Measurements from ENCODE around the gene KLF11. TPM values are rescaled to one million over a fixed set of nuclear protein-coding genes. Genes with fewer than 3 reads are reported as not detected.

The KLF11 gene
- total RNA-seq, 1 experiment from 2014 or later = 10.9 TPM

DNA sequence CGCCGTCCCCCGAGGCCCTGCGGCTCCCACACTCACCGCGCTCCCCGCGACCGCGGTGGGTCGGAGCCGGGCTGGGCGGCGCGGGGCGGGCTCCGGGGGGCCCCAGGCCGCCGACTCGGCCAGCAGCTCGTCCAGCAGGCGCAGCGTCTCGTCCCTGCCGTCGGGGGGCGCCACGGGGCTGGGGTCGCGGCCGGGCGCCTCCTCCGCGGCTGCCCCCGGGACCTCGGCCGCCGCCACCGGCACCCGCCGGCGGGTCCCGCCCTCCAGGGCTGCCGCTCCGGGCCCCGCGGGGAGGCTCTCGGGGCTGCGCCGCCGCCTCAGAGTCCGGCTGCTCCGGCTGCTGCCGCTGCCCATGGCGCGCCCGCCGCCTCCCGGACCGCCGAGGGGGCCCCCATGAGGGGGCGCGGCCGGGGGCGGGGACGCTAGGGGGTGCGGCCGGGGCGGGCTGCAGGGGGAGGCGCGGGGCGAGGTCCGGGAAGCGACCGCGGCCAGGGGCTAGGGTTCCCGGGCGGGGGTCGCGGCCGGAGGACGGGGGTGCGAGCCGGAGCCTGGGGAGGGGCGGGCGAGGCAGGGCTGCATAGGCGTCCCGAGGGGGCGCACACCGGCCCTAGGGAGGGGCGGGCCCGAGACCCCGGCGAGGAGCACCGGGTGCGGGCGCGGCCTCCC lies 36.7 kb downstream of the KLF11 start, which contains the start of gene CYS1:
Gene CYS1 (minus strand): TSS at position 542 of the 666 bp plus-strand sequence. CDS start 188 bp downstream, at position 354.
- Histone ChIP-seq H4K20me1 (ENCODE audit: insufficient read depth) (no peaks in the 10 kb centered on the region), H3K9me3 (ENCODE audit: insufficient read depth, low read depth) (no peaks in the 10 kb centered on the region), H3K27ac (no peak within 1 kb of the TSS), H3K79me2 (ENCODE audit: low read depth) (no peaks in the 10 kb centered on the region), H3K4me1 (replicated peaks; ENCODE audit: insufficient read depth) (0 out of 2 replicates have a peak, but pooled peaks cover 5% of the 10 kb centered on the region), H3K9me2 (ENCODE audit: insufficient read depth) (no peaks in the 10 kb centered on the region), H3F3A (ENCODE audit: insufficient read depth, low read depth) (peaks cover 17% of the 10 kb centered on the region), H3K36me3 (ENCODE audit: low read depth) (no peaks in the 10 kb centered on the region), H3K4me2 (peak within 1 kb of the TSS; percentile 85), H3K4me3 (peak within 1 kb of the TSS; percentile 57; the same call in 1 of the 2 replicates), H3K27me3 (ENCODE audit: insufficient read depth, low read depth) (peaks cover 44% of the 10 kb centered on the region), H2AFZ (peak within 1 kb of the TSS; percentile 57; the same call in 1 of the 2 replicates)
- CTCF ChIA-PET = no interaction called here
- intact Hi-C loops (cut with micrococcal nuclease; ENCODE audit: unreplicated experiment) = no loop called here
- peak in 1 of 2 experiments; percentile 51 for DNase-seq
- no TSS peak for BruUV-seq (replicated peaks)
- TF ChIP-seq EZH2 (IDR thresholded peaks at IDR 0.05; ENCODE audit: low read depth) = no peak
- TF ChIP-seq, protein P1, sequence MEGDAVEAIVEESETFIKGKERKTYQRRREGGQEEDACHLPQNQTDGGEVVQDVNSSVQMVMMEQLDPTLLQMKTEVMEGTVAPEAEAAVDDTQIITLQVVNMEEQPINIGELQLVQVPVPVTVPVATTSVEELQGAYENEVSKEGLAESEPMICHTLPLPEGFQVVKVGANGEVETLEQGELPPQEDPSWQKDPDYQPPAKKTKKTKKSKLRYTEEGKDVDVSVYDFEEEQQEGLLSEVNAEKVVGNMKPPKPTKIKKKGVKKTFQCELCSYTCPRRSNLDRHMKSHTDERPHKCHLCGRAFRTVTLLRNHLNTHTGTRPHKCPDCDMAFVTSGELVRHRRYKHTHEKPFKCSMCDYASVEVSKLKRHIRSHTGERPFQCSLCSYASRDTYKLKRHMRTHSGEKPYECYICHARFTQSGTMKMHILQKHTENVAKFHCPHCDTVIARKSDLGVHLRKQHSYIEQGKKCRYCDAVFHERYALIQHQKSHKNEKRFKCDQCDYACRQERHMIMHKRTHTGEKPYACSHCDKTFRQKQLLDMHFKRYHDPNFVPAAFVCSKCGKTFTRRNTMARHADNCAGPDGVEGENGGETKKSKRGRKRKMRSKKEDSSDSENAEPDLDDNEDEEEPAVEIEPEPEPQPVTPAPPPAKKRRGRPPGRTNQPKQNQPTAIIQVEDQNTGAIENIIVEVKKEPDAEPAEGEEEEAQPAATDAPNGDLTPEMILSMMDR (conservative IDR thresholded peaks at IDR 0.05) = no peak
- POLR2A ChIA-PET (ENCODE audit: unreplicated experiment) = no interaction called here

DNA sequence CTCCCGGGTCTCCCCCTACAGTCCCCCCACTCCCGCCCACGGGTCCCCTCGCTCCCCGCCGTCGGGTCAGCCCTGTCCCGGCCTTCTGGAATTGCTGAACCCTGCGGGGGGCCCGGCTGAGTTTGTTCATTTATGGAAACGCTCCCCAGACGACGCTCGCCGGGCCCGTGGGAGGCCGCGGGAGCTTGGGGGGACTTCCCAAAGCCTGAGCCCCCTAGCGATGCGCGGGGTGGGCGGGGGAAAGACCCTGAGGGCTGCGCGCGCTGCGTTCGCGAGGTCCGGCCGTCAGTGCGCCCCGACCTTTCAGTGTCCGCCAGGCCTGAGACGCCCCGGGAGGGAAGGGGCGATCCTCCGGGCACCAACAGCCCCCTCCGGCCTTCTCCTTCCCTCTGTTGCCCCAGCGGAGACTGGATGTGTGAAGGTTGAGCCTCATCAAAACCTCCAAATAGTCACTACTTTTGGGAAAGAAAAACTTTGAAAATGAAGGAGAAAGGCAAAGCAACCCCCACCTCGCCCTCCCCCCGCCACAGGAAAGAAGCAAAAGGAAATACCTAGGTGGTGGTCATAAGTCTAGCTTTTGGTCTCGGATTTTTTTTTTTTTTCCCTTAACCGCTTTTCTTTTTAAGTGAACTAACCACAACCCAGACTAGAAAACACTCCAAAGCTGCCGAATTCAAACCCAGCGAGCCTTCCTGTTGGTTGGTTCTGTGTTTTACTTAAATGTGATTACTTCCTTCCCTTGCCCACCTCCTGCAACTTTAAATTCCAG lies 37.4 kb downstream of the KLF11 start:
- no peak for TF ChIP-seq EZH2 (IDR thresholded peaks at IDR 0.05; ENCODE audit: low read depth)
- TF ChIP-seq, protein P1 (conservative IDR thresholded peaks at IDR 0.05) = no peak
- no peak for DNase-seq
- no TSS peak for BruUV-seq (replicated peaks)
- H3K4me3 ChIP-seq = peak overlapping the region; percentile 21; the same call in 1 of the 2 replicates
- ChIA-PET POLR2A (ENCODE audit: unreplicated experiment) (no interaction called here), CTCF (interaction anchor here (0.6 to 0.7 kb wide), 2 partner anchors 75 to 328 kb away, joined by 3 read pairs; no protein-coding TSS in a partner anchor)
- H3F3A ChIP-seq (ENCODE audit: insufficient read depth, low read depth) = peaks cover 17% of the 10 kb centered on the region
- H3K4me2 ChIP-seq = peak overlapping the region; percentile 53; the same call in 1 of the 2 replicates
- H3K27me3 ChIP-seq (ENCODE audit: insufficient read depth, low read depth) = peaks cover 43% of the 10 kb centered on the region
- intact Hi-C loops (cut with micrococcal nuclease; ENCODE audit: unreplicated experiment) = no loop called here
- H2AFZ ChIP-seq = no peak overlapping the region
- no peaks in the 10 kb centered on the region for H3K9me2 ChIP-seq (ENCODE audit: insufficient read depth)
- H3K27ac ChIP-seq = no peak overlapping the region
- 0 out of 2 replicates have a peak, but pooled peaks cover 5% of the 10 kb centered on the region for H3K4me1 ChIP-seq (replicated peaks; ENCODE audit: insufficient read depth)
- H3K79me2 ChIP-seq (ENCODE audit: low read depth) = no peaks in the 10 kb centered on the region
- no peaks in the 10 kb centered on the region for H3K9me3 ChIP-seq (ENCODE audit: insufficient read depth, low read depth)
- no peaks in the 10 kb centered on the region for H4K20me1 ChIP-seq (ENCODE audit: insufficient read depth)
- H3K36me3 ChIP-seq (ENCODE audit: low read depth) = no peaks in the 10 kb centered on the region

DNA sequence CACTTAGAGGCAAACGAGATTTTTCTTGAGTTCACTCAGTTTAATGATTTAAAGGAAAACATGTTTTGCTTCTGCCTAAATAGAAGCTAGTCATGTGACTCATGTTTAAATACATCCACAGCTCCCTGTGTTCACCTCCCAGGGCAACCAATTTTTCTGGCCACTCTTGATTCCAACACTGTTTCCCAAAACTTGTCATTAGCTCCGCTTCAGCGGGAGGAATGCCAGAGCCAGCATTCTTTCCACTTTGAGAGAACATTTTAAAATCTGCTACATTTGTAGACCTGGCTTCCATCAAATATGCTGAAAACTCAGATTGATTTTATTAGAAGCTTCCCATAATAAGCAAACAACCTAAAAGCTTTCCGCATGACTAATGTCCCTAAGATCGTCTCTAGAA lies 39.7 kb downstream of the KLF11 start:
- intact Hi-C loops (cut with micrococcal nuclease; ENCODE audit: unreplicated experiment) = no loop called here
- no peak for DNase-seq
- BruUV-seq (replicated peaks) = no TSS peak
- no peaks in the 10 kb centered on the region for H3K79me2 ChIP-seq (ENCODE audit: low read depth)
- H3K4me2 ChIP-seq = no peak overlapping the region
- no peaks in the 10 kb centered on the region for H3K9me3 ChIP-seq (ENCODE audit: insufficient read depth, low read depth)
- H4K20me1 ChIP-seq (ENCODE audit: insufficient read depth) = no peaks in the 10 kb centered on the region
- POLR2A ChIA-PET (ENCODE audit: unreplicated experiment) = no interaction called here
- peaks cover 32% of the 10 kb centered on the region for H3K27me3 ChIP-seq (ENCODE audit: insufficient read depth, low read depth)
- no peak overlapping the region for H3K27ac ChIP-seq
- TF ChIP-seq EZH2 (IDR thresholded peaks at IDR 0.05; ENCODE audit: low read depth) = no peak
- TF ChIP-seq, protein P1 (conservative IDR thresholded peaks at IDR 0.05) = no peak
- H3K36me3 ChIP-seq (ENCODE audit: low read depth) = no peaks in the 10 kb centered on the region
- no peak overlapping the region for H2AFZ ChIP-seq
- H3K4me3 ChIP-seq = no peak overlapping the region
- H3K9me2 ChIP-seq (ENCODE audit: insufficient read depth) = no peaks in the 10 kb centered on the region
- 0 out of 2 replicates have a peak, but pooled peaks cover 5% of the 10 kb centered on the region for H3K4me1 ChIP-seq (replicated peaks; ENCODE audit: insufficient read depth)
- H3F3A ChIP-seq (ENCODE audit: insufficient read depth, low read depth) = peaks cover 10% of the 10 kb centered on the region
- CTCF ChIA-PET = interaction anchor here (0.7 kb wide), 1 partner anchor 125 kb away, joined by 3 read pairs; no protein-coding TSS in a partner anchor

Measured in PC-9 (cell line).